ENCODE results near the gene RAB40C.

RAB40C gene

DNA sequence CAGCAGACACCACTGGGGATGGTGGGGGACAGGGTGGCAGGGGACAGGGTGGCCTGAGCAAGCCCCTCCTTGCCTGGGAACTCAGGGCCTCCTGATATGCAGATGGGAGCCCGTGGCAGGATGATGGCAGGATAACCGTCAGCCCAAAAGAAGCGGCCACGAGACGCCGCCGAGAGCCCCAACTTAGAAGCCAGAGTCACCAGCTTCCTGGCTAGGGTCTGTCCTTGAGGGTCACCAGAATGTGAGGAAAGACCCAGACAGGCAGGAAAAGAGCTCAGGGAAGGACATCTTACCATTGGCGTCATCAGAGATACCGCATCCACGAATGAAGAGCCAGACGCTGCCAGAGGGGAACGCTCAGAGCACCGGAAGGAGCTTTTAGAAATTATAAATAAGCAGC lies 19.4 kb downstream of the RAB40C start:
- H3K9ac ChIP-seq (ENCODE audit: low read length), result no peak overlapping the region
- peaks cover 2% of the 10 kb centered on the region for H3K4me1 ChIP-seq (ENCODE audit: control insufficient read depth, insufficient read depth, low read length)
- no peaks in the 10 kb centered on the region for H3K27me3 ChIP-seq (ENCODE audit: control insufficient read depth, insufficient read depth, low read length)
- no peak overlapping the region for H3K4me3 ChIP-seq (ENCODE audit: low read length)
- H3K27ac ChIP-seq (ENCODE audit: low read depth, low read length), result no peak overlapping the region
- no peaks in the 10 kb centered on the region for H3K36me3 ChIP-seq (ENCODE audit: control insufficient read depth, insufficient read depth, low read length)

- H3K27ac ChIP-seq (ENCODE audit: low read depth, low read length), result no peak overlapping the region
Measured at GRCh38 chr16:609984-610383, 20.1 kb downstream of the RAB40C start.

DNA sequence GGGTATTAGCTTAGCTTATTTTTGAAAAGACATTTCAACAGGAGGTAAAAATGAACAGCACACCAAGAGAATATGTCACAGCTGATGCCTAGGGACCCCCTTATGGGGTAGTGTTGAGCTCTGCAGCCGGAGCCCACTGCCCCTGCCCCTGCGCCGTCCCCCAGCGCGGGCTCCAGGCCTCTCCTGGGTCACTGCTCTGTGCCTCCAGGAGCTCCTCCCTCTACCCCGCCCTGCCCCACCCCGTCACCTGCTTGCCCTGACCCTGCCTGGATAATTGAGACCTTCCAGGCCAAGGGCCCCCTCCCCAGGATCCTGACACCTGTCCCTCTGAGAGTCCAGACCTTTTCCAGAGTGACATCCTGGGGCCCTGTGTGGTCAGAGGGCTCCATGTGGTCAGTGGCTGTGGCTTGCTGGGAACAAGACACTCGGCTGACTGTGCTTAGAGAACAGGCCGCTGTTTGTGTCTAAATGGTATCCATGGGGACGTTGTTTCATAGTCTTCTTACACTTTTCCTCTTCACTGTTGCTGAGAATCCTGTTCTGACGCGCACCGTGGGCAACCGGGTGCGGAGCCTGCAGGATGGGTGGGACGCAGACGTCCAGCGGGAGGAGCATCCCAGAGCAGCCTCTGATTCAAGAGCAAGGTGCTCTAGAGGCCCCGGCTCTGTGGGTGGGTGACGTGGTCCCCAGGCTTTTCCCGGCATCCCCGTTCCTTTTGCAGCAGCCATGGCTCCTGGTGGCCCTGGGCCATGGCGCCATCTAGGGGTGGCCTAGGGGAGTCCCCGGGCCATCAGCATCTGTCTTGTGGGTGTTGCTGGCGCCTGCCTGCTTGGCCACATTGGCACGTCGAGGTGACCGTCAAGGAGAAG lies 20.9 kb downstream of the RAB40C start:
- no peaks in the 10 kb centered on the region for H3K36me3 ChIP-seq (ENCODE audit: control insufficient read depth, insufficient read depth, low read length)
- no peak overlapping the region for H3K9ac ChIP-seq (ENCODE audit: low read length)
- H3K4me3 ChIP-seq (ENCODE audit: low read length), result no peak overlapping the region
- no peaks in the 10 kb centered on the region for H3K27me3 ChIP-seq (ENCODE audit: control insufficient read depth, insufficient read depth, low read length)
- H3K27ac ChIP-seq (ENCODE audit: low read depth, low read length), result no peak overlapping the region
- peaks cover 2% of the 10 kb centered on the region for H3K4me1 ChIP-seq (ENCODE audit: control insufficient read depth, insufficient read depth, low read length)

More at GRCh38 chr16:609984-610383, 20.1 kb downstream of the RAB40C start:
- Histone ChIP-seq H3K4me1 (ENCODE audit: control insufficient read depth, insufficient read depth, low read length) (peaks cover 2% of the 10 kb centered on the region), H3K36me3 (ENCODE audit: control insufficient read depth, insufficient read depth, low read length) (no peaks in the 10 kb centered on the region), H3K27me3 (ENCODE audit: control insufficient read depth, insufficient read depth, low read length) (no peaks in the 10 kb centered on the region), H3K4me3 (ENCODE audit: low read length) (no peak overlapping the region), H3K9ac (ENCODE audit: low read length) (no peak overlapping the region)

GRCh38 chr16:615122-615521 lies 25.3 kb downstream of the RAB40C start:
- H3K9ac ChIP-seq (ENCODE audit: low read length), result no peak overlapping the region
- H3K27me3 ChIP-seq (ENCODE audit: control insufficient read depth, insufficient read depth, low read length), result no peaks in the 10 kb centered on the region
- H3K4me1 ChIP-seq (ENCODE audit: control insufficient read depth, insufficient read depth, low read length), result peaks cover 2% of the 10 kb centered on the region
- H3K36me3 ChIP-seq (ENCODE audit: control insufficient read depth, insufficient read depth, low read length), result peaks cover 2% of the 10 kb centered on the region
- H3K4me3 ChIP-seq (ENCODE audit: low read length), result no peak overlapping the region
- no peak overlapping the region for H3K27ac ChIP-seq (ENCODE audit: low read depth, low read length)

DNA sequence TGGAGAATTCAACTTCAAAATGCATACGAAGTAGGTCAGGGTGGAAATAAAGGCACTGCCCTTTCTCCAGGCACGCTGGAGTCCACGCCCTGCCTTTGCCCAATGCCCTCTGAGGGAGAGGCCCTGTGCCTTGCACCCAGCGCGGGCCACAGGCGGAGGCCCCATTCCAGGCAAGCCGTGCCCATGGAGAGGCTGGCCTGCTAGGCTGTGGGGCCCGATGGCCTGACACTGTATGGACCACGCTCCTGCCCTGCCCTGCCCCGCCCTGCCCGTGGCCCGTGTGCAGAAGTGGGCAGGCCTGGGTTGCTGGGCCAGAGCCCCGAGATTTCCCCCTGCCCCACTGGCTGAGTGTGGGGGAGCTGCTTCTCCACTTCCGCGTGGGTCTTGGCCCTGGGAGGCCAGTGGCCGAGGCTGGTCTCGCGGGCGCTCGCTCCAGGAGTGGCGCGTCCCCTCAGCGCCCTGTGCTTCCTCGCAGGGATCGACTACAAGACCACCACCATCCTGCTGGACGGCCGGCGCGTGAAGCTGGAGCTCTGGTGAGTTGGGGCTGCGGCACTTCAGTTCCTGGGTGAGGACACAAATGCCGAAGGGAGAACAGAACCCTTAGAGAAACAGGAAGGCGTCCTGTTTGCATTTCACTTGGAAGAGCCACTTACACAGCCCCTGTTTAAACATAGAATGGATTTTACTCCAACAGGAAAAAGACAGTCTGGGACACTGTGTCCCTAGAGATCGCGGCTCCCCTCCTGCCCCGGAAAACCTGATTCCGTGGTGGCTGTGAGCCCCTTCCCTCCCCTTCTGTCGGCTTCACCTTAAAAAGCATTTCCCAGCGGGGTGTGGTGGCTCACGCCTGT lies 27.1 kb downstream of the RAB40C start:
- Histone ChIP-seq H3K27me3 (ENCODE audit: control insufficient read depth, insufficient read depth, low read length) (no peaks in the 10 kb centered on the region), H3K4me1 (ENCODE audit: control insufficient read depth, insufficient read depth, low read length) (peaks cover 5% of the 10 kb centered on the region), H3K9ac (ENCODE audit: low read length) (no peak overlapping the region), H3K36me3 (ENCODE audit: control insufficient read depth, insufficient read depth, low read length) (peaks cover 2% of the 10 kb centered on the region), H3K4me3 (ENCODE audit: low read length) (no peak overlapping the region), H3K27ac (ENCODE audit: low read depth, low read length) (no peak overlapping the region)

DNA sequence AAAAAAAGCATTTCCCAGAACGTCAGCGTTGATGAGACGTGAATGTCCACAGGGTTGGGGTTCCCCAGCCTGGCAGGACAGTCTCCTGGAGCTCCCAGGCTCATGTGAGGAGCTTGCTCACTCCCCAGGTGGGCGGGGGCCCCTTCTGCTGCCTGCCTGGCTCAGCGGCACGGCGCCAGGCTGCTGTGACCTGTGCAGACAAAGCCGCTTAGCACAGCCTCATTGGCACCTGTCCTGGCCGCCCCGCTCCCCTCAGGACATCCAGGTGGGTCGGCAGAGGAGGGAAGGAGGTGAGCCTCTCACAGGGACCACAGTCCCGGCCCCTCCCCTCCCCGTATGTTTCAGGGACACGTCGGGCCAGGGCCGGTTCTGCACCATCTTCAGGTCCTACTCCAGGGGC lies 28.0 kb downstream of the RAB40C start:
- H3K4me3 ChIP-seq (ENCODE audit: low read length), result no peak overlapping the region

DNA sequence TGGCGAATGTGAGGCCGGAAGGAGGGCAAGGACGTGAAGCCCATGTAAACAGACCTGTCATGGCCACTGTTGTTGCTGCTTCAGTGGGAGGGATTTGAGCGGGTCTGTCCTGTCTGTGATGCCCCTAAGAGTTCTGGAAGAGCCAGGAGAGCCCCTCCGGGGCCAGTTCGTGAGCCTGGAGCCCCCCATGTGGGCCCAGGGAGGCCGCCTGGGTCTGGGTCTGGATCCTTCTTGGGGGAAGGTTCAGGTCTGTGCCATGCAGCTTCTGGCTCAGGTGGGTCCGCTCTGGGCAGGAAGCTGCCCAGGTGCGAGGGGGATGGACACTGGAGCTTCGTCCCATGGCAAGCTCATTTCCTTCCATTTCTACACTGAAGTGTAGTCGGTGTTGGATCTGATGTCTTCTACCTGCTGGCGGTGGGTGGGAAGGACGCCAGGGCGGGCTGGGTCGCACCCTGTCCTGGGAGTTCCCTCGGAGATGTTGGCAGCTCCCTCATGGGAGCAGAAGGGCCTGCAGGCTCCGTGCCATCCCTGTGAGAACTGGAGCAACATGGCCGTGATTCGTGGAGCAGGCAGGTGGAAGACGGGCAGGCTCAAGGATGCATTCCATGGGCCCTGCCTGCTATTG lies 29.7 kb downstream of the RAB40C start:
- H3K36me3 ChIP-seq (ENCODE audit: control insufficient read depth, insufficient read depth, low read length), result peaks cover 2% of the 10 kb centered on the region
- no peaks in the 10 kb centered on the region for H3K27me3 ChIP-seq (ENCODE audit: control insufficient read depth, insufficient read depth, low read length)
- H3K4me3 ChIP-seq (ENCODE audit: low read length), result no peak overlapping the region
- H3K4me1 ChIP-seq (ENCODE audit: control insufficient read depth, insufficient read depth, low read length), result peaks cover 6% of the 10 kb centered on the region
- no peak overlapping the region for H3K27ac ChIP-seq (ENCODE audit: low read depth, low read length)
- H3K9ac ChIP-seq (ENCODE audit: low read length), result no peak overlapping the region

More for the DNA sequence above, 28.0 kb downstream of the RAB40C start:
- H3K9ac ChIP-seq (ENCODE audit: low read length), result no peak overlapping the region
- peaks cover 2% of the 10 kb centered on the region for H3K36me3 ChIP-seq (ENCODE audit: control insufficient read depth, insufficient read depth, low read length)
- H3K4me1 ChIP-seq (ENCODE audit: control insufficient read depth, insufficient read depth, low read length), result peaks cover 6% of the 10 kb centered on the region
- no peaks in the 10 kb centered on the region for H3K27me3 ChIP-seq (ENCODE audit: control insufficient read depth, insufficient read depth, low read length)
- H3K27ac ChIP-seq (ENCODE audit: low read depth, low read length), result no peak overlapping the region

GRCh38 chr16:620700-621525 lies 31.0 kb downstream of the RAB40C start:
- no peak overlapping the region for H3K27ac ChIP-seq (ENCODE audit: low read depth, low read length)
- H3K9ac ChIP-seq (ENCODE audit: low read length), result no peak overlapping the region
- peaks cover 6% of the 10 kb centered on the region for H3K4me1 ChIP-seq (ENCODE audit: control insufficient read depth, insufficient read depth, low read length)
- no peak overlapping the region for H3K4me3 ChIP-seq (ENCODE audit: low read length)
- H3K36me3 ChIP-seq (ENCODE audit: control insufficient read depth, insufficient read depth, low read length), result peaks cover 2% of the 10 kb centered on the region
- H3K27me3 ChIP-seq (ENCODE audit: control insufficient read depth, insufficient read depth, low read length), result no peaks in the 10 kb centered on the region

DNA sequence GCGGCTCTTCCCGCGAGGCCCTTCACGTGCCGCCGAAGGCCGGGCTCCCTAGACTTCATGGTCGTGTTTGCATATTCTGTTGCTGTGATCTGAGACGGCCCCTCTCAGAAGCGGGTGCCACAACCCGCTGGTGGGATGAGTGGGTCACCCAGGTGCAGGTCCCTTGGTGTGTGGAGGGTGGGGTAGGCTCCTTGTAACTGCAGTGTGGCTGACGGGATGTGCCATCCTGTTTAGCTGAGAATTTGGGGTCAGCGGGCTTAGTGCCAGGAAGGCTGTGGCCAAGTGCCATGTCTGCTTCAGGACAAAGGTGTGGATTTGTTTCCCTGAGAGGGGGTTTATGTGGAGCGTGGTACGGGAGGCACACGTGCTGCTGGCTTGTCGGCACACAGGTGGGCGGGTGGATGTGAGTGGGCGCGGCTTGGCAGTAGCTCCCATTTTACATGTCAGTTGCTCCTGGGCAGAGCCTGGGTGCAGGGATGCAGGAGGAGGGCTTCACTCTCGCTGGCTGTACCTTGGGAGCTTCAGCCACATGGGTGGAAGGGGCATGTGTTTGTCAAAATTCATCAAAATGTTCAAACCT lies 31.8 kb downstream of the RAB40C start:
- Histone ChIP-seq H3K4me3 (ENCODE audit: low read length) (no peak overlapping the region), H3K4me1 (ENCODE audit: control insufficient read depth, insufficient read depth, low read length) (peaks cover 6% of the 10 kb centered on the region), H3K9ac (ENCODE audit: low read length) (no peak overlapping the region), H3K27me3 (ENCODE audit: control insufficient read depth, insufficient read depth, low read length) (no peaks in the 10 kb centered on the region), H3K36me3 (ENCODE audit: control insufficient read depth, insufficient read depth, low read length) (peaks cover 6% of the 10 kb centered on the region), H3K27ac (ENCODE audit: low read depth, low read length) (no peak overlapping the region)

DNA sequence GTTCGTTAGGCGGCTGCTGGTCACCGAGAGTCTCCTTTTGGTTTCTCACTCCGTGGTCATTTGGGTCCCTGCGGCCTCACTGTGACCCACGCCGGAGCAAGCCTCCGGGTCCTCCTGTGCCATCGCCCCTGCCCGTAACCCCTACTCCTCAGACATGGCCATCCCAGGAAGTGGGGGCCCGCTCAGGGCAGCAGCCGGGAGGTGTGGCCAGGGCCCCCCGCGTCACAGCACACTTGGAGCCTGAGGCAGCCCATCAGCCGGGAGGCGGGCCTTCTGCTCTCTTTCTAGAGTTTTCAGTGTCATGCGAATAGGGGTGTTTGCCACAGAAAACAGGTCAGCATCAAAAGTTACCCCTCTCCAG lies 33.0 kb downstream of the RAB40C start:
- Histone ChIP-seq H3K4me3 (ENCODE audit: low read length) (no peak overlapping the region), H3K27ac (ENCODE audit: low read depth, low read length) (peak overlapping the region; percentile 61), H3K36me3 (ENCODE audit: control insufficient read depth, insufficient read depth, low read length) (peaks cover 6% of the 10 kb centered on the region)

DNA sequence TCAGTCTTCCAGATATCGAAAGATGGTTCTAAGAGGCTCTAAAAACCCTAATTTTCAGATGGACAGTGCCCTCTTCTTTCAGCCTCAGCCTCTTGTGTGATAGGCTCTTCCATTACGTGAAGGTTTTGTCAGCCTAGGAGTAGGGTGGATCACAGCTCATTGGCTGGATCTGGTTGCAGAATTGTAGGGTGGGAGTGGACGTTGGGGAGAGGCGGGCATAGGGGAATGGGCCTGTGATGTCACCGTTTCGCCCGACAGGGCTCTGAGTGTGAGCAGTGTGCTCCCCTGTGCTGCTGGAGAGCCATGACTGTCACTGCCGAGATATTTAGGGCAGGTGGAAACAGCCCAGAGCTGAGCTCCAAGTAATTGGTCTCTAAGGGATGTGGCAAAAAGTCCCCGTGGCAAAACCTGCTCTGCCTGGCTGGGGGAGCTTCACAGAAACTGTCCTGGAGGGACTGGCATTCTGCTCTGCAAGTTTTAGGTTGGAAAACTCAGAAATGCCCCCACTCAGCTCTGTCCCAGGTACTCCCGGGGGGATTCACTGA lies 34.7 kb downstream of the RAB40C start:
- no peak overlapping the region for H3K9ac ChIP-seq (ENCODE audit: low read length)
- H3K27me3 ChIP-seq (ENCODE audit: control insufficient read depth, insufficient read depth, low read length), result no peaks in the 10 kb centered on the region
- peaks cover 4% of the 10 kb centered on the region for H3K36me3 ChIP-seq (ENCODE audit: control insufficient read depth, insufficient read depth, low read length)

More for the DNA sequence above, 33.0 kb downstream of the RAB40C start:
- no peaks in the 10 kb centered on the region for H3K27me3 ChIP-seq (ENCODE audit: control insufficient read depth, insufficient read depth, low read length)
- no peak overlapping the region for H3K9ac ChIP-seq (ENCODE audit: low read length)
- H3K4me1 ChIP-seq (ENCODE audit: control insufficient read depth, insufficient read depth, low read length), result peaks cover 6% of the 10 kb centered on the region

More for the DNA sequence above, 34.7 kb downstream of the RAB40C start:
- peaks cover 6% of the 10 kb centered on the region for H3K4me1 ChIP-seq (ENCODE audit: control insufficient read depth, insufficient read depth, low read length)
- H3K27ac ChIP-seq (ENCODE audit: low read depth, low read length), result no peak overlapping the region
- H3K4me3 ChIP-seq (ENCODE audit: low read length), result no peak overlapping the region

Measured in rectal smooth muscle tissue (tissue), 1 donor.